NCI-H526 treated with DMSO at 0.1 percent for 48 hours (cell line): Measurements from ENCODE around the gene PSEN2.

Experiments used
- DNase-seq: peaks from one replicate; lab custom pipeline; 2025; lab: John Stamatoyannopoulos, UW

PSEN2 gene

DNA sequence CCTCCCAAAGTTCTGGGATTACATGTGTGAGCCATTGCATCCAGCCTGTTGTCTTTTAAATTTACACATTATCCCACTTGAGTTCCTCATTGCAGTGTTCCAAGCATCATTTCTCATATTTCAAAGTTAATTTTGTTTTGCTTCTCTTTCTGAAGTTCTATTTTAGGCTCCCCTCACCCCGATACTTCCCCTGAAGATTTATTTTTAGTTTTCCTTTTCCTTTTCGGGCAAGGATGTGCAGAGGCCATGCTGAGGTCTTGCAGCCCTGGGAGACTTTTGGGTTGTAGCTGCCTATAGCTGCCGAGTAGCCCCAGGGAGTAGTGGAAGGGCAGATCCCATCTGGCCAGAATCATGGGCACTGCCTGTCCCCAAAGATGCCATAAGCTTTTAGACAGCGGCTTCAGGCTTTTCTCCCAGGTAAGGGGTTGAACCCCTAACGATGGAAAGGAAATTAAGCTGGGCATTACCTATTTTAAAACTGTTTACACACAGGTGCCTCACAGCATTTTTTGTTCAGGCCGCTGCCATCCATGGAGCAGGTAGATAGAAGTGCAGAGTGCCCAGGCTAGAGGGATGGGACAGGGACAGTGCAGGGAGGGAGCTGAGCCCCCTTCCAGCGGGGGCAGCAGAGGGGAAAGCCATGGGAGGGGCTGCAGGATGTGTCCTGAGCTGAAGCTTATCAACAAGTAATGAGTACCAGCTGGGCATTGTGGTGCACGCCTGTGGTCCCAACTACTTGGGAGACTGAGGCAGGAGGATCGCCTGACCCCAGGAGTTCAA is 15.9 kb downstream of the PSEN2 start:
- DNase-seq, result no peak

DNA sequence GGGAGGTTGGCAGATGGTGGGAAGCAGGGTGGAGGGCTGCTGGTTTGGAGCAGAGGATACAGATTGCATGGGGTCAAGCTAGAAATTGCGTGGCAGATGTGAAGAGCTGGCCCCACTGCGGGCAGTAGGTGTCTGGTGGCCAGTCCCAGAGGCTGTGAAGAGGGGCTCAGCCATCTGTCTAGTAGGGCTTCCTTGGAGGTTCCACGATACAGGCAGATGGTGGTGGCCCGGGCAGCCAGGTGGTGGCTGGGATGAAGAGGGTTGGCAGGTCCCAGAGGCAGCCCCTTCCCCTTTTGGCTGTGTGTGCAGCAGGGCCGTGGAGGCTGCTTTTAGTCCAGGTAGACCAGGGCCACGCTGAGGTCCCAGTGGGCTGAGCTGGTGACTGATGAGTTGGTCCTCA is 16.6 kb downstream of the PSEN2 start:
- DNase-seq, result no peak

DNA sequence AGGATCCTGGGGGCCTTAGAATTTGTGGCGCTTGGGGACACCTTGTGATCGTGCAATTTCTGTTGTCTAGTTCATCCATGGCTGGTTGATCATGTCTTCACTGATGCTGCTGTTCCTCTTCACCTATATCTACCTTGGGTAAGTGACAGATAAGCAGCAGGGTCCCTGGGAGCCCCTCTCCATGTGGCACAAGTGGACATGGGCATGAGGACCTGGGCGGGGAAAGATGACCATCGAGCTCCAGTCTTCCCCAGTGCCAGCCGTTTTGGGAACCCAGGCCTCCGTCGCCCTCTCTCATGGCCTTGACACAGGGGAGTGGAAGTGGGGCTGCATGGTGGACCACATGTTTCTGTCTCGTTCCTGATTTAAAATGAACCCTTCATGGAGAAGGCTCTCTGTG is 17.6 kb downstream of the PSEN2 start:
- DNase-seq, result no peak

GRCh38 chr1:226888816-226889215 is 18.4 kb downstream of the PSEN2 start:
- no peak for DNase-seq

- no peak for DNase-seq
These were observed 19.4 kb downstream of the PSEN2 start for GRCh38 chr1:226889616-226890330.

GRCh38 chr1:226890331-226891108 is 20.1 kb downstream of the PSEN2 start:
- DNase-seq, result no peak

- DNase-seq, result no peak
These were observed 20.9 kb downstream of the PSEN2 start for GRCh38 chr1:226891346-226891745.

DNA sequence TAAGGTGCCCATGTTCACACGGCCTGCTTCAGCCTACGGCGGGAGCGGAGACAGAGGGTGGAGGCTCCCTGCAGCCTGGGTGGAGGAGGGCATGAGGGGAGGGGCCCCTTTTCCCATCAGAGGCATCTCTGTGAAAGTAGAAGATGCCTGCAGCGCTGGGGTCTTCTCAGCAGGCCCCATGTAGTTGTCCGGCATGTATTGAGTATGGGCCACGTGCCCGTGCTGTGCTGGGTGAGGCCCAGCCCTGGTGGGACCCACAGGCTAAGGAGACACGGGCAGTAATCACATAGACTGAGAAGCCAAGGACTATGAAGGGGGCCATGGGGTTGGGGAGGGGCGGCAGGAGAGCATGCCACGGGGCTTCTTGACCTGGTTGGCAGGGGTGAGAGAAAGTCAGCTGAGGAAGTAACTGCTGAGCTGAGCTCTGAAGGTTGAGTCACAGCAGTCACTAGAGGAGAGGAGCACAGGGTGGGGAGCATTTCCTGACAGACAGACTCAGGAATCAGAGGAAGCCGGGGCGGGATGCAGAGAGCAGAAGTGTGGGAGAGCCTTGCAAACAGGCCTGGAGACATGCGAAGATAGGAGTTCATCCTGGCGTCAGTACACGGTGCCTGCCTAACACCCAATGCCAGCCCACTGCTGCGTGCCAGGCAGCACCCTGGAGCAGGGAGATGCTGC is 21.6 kb downstream of the PSEN2 start:
- no peak for DNase-seq

DNA sequence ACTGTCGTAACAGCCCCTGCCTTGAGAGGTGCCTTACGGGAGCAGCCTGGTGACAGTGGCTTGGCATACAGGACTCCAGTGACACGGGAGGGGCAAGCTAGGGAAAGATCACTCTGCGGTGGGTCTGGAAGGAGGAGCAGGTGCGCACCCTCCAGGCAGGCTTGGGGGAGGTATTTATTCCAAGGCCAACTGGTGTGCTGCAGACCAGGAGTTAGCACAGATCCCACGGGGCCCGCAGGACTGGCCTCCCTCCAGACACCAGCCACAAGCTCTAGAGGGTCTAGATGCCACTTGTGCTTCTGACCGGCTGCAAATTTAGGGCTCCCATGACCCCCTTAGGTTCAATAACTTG is 22.1 kb downstream of the PSEN2 start:
- no peak for DNase-seq

DNA sequence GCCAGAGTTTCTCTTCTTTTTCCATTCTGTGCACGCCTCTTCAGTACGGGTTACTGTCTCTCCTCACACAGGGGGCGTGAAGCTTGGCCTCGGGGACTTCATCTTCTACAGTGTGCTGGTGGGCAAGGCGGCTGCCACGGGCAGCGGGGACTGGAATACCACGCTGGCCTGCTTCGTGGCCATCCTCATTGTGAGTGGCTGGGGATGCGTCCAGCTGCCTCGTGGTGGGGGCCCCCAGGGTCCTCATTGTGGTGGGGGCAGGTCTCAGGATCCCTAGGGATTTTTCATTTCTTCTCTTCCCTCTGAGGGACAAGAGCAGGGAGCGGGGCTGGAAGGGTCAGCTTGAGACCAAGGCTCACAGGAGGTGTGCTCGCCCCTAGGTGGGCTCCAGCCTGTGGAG is 23.5 kb downstream of the PSEN2 start:
- no peak for DNase-seq

DNA sequence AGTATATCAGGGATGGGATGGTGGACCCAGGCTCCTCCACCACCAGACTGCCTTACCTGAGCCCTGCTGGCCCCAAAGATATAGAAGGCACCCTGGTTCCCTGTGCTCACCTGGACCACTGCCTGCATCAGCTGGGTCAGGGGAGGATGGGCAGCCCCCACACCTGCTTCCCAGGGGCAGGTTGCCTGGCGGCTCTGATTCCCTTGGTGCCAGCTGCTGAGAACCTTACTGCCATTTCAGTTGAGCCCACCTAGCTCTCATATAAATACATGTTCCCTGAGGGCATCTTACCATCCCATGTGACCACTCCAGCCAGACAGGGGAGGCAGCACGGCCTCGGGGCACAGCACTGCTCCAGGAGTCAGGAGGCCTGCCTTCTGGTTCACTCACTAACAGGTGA is 24.4 kb downstream of the PSEN2 start:
- no peak for DNase-seq

DNA sequence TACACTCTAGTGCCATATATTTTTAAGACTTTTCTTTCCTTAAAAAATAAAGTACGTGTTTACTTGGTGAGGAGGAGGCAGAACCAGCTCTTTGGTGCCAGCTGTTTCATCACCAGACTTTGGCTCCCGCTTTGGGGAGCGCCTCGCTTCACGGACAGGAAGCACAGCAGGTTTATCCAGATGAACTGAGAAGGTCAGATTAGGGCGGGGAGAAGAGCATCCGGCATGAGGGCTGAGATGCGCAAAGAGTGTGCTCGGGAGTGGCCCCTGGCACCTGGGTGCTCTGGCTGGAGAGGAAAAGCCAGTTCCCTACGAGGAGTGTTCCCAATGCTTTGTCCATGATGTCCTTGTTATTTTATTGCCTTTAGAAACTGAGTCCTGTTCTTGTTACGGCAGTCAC is 25.2 kb downstream of the PSEN2 start:
- no peak for DNase-seq

- no peak for DNase-seq
These were observed 27.8 kb downstream of the PSEN2 start for GRCh38 chr1:226898246-226898645.

- no peak for DNase-seq
These were observed 31.0 kb downstream of the PSEN2 start for GRCh38 chr1:226901421-226901820.

GRCh38 chr1:226902601-226903000 is 32.2 kb downstream of the PSEN2 start:
- DNase-seq, result no peak

GRCh38 chr1:226903819-226904716 is 33.7 kb downstream of the PSEN2 start:
- no peak for DNase-seq

DNA sequence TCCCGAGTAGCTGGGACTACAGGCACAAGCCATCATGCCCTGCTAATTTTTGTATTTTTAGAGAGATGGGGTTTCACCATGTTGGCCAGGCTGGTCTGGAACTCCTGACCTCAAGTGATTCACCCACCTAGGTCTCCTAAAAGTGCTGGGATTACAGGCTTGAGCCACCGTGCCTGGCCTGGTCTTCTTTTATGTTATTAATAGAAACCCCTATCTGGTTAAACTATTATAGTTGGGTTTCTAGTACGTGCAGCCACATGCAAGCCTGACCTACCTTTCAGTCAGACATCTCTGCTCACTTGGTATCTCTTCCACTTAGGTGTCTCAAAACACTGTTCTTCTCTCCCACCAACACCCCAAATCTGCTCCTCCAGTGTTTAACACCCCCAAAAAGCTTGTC is 34.4 kb downstream of the PSEN2 start:
- no peak for DNase-seq

DNA sequence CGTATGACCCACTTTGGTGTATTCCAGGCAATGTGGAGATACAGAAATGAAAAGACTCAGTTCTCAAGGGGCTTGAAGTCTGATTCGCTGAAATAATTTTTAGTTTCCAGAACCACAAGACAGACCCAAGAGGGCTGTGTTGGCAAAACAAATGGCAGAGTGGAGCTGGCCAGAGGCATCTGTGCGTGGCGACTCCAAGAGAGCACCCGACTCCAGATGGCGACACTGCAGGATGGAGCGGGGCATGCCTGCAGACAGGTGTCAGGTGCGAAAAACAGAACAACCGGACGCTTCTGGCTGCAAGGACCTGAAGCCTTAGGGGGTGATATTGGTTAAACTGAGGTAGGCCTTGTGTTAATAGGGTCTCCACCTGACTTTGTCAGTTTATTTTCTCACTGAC is 38.0 kb downstream of the PSEN2 start:
- no peak for DNase-seq

DNA sequence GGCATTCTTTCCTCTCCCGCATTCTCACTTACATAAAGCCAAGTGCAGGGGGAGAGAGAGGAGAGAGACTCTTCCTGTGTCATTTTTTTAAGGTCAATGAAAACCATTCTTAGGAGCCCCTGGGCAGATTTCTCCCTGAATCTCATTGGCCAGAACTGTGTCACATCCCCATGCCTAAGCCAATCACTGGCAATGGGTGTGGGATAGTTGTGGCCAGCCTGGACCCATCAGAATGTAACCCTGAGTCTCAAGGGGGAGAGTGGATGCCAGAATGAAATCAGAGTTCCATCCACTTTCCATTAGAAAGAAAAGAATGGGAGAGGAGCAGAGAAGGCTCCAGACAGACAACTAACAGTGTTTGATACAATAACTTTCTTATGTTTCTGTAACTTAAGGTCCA is 38.5 kb downstream of the PSEN2 start:
- DNase-seq, result no peak

GRCh38 chr1:226912587-226913176 is 42.3 kb downstream of the PSEN2 start:
- peak; percentile 33 for DNase-seq

- no peak for DNase-seq
These were observed 45.2 kb downstream of the PSEN2 start for GRCh38 chr1:226915672-226915995.
